ENCODE results near the gene SLC12A9.
"Not testable (repeated sequence)": the region's sequence is repeated elsewhere in the genome, so short reads cannot be mapped to it uniquely, and the experiment has no call there.

SLC12A9 gene, protein sequence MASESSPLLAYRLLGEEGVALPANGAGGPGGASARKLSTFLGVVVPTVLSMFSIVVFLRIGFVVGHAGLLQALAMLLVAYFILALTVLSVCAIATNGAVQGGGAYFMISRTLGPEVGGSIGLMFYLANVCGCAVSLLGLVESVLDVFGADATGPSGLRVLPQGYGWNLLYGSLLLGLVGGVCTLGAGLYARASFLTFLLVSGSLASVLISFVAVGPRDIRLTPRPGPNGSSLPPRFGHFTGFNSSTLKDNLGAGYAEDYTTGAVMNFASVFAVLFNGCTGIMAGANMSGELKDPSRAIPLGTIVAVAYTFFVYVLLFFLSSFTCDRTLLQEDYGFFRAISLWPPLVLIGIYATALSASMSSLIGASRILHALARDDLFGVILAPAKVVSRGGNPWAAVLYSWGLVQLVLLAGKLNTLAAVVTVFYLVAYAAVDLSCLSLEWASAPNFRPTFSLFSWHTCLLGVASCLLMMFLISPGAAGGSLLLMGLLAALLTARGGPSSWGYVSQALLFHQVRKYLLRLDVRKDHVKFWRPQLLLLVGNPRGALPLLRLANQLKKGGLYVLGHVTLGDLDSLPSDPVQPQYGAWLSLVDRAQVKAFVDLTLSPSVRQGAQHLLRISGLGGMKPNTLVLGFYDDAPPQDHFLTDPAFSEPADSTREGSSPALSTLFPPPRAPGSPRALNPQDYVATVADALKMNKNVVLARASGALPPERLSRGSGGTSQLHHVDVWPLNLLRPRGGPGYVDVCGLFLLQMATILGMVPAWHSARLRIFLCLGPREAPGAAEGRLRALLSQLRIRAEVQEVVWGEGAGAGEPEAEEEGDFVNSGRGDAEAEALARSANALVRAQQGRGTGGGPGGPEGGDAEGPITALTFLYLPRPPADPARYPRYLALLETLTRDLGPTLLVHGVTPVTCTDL

DNA sequence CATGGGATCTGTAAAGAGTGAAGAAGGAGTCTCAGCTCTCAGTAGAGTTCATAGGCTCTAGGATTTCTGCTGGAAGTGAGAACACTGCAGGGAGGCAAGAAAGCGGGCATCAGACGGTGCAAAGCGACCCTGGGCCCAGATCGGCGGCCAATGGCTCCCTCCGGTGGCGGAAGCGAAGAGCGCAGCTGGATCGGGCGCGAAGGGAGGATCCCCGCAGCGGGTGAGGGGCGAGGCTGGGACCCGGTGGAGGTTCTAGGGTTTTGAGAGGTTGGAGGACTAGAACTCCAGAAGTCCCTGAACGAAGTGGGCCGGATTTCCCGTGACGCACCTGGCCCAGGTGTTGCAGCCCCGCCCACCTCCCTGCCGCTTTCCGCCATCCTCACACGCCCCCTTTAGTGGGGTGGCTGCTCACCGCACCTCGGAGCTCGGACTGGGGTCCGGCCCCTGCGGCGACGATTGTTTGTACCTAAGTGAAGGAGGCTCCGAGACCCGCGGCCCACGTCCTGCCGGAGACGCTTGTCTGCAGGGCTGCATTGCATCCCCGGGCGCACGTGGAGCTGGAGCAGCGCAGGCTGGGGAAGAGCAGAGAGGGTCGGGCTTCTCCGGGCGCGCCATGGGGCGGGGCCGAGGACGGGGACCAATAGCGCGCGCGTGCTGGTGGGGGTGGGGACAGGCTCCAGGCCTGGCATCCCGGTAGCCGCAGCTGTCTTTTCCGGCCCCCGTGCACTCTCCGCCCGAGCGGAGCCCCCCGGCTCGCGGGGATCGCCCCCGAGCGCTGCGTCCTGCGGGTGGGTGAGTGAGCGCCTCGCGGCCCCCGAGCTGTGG is at the start of gene SLC12A9:
TSS of gene SLC12A9 (plus strand) at position 666 of the 825 bp plus-strand sequence. CDS start 1,485 bp downstream, outside the sequence.
- H3K4me3 ChIP-seq (ENCODE audit: low read depth, low read length) = peak within 1 kb of the TSS; percentile 82
- TF ChIP-seq, protein P1, sequence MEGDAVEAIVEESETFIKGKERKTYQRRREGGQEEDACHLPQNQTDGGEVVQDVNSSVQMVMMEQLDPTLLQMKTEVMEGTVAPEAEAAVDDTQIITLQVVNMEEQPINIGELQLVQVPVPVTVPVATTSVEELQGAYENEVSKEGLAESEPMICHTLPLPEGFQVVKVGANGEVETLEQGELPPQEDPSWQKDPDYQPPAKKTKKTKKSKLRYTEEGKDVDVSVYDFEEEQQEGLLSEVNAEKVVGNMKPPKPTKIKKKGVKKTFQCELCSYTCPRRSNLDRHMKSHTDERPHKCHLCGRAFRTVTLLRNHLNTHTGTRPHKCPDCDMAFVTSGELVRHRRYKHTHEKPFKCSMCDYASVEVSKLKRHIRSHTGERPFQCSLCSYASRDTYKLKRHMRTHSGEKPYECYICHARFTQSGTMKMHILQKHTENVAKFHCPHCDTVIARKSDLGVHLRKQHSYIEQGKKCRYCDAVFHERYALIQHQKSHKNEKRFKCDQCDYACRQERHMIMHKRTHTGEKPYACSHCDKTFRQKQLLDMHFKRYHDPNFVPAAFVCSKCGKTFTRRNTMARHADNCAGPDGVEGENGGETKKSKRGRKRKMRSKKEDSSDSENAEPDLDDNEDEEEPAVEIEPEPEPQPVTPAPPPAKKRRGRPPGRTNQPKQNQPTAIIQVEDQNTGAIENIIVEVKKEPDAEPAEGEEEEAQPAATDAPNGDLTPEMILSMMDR (IDR thresholded peaks at IDR 0.05; ENCODE audit: borderline replicate concordance, insufficient read depth, low read depth, low read length) = peak; percentile 89

DNA sequence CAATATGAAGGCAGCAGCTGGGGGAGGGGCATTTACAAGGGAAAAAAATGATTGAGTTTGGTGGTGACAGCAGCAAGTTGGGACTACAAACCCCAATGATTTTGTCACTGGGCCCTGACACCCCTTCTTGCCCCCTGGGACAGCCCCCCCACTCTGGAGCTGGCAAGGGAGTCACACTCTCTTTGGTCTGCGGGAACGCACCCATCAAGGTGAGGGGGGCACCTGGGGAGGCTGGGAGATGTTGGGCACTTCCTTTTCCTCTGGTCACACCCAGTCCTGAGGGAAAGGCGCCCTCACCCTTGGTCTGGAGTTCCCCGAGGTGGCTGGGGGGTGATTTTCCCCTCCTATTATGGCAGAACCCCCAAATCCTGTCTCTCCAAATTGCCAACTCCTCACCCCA is 49.6 kb upstream of the SLC12A9 start:
- peak overlapping the region; percentile 45 for H3K4me3 ChIP-seq (ENCODE audit: low read depth, low read length)
- TF ChIP-seq, protein P1 (IDR thresholded peaks at IDR 0.05; ENCODE audit: borderline replicate concordance, insufficient read depth, low read depth, low read length) = no peak

DNA sequence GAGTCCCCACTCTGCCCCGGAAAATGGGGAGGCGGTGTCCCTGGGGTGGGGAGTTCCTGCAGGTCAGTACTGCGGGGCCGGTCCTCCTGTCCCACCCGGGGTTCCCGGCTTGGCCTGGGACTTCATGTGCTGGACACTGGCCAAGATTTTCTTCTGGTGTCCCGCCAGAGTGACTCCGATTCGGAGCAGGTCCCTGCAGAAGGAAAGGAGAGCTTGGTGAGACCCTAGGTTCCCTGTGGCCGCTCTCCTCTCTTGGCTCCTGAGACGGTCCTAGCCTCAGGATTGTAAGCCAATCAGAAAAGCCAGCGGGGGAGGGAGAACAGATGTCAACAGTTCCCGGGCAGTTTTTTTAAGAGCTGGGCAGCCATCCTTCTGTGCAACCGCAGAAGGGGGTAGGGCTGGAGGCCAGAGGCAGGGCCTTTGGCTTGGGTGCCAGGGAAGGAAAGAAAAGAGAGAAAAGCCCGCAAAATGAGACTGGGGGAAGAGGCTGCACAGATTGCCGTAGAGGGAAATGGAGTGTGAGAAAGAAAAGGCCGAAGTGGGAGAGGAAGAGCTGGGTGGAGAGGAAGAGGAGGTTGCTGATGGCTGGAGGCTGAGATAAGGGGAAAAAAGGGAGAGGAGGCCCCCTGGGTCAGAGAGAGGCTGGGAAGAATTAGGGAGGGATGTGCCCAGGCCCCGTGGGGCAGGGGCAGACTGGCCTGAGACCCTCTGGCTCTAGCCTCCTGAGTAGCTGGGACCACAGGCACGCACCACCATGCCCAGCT is 48.9 kb upstream of the SLC12A9 start:
- TF ChIP-seq, protein P1 (IDR thresholded peaks at IDR 0.05; ENCODE audit: borderline replicate concordance, insufficient read depth, low read depth, low read length) = no peak
- peak overlapping the region; percentile 45 for H3K4me3 ChIP-seq (ENCODE audit: low read depth, low read length)

DNA sequence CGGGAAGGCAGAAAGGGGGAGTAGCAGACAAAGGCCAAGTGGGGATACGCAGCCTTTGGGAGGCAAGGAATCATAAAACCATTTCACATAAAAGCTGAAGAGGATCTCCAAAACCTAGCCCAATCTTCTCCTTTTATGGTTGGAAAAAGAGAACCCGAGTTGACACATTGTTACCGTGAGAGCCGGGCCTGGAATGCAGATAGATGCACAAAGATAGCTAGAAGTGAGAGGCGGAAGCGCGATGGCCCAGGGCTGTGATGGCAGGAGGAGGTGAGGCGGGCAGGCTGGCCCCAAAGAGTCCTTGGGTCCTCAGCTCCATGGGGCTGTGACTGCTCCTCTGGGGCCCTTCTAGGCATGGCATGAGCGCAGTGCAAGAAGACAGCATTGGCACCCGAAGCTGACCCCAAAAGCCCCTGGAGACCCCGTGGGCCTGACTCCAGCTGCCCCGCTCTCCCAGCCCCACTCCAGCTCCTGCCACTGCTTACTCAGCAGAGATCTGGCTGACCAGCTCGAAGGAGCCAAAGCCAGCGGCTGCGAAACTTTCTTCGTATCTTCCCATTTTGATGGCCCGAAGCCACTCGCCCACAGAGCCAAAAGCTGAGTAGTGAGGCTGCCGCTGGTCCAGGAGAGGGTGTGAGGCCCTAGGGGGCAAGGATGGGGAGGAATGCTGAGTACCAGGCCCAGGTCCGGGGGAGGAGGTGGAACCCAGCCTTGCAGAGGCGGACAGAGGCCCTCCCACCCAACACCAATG is 47.7 kb upstream of the SLC12A9 start:
- H3K4me3 ChIP-seq (ENCODE audit: low read depth, low read length) = no peak overlapping the region
- TF ChIP-seq, protein P1 (IDR thresholded peaks at IDR 0.05; ENCODE audit: borderline replicate concordance, insufficient read depth, low read depth, low read length) = no peak

DNA sequence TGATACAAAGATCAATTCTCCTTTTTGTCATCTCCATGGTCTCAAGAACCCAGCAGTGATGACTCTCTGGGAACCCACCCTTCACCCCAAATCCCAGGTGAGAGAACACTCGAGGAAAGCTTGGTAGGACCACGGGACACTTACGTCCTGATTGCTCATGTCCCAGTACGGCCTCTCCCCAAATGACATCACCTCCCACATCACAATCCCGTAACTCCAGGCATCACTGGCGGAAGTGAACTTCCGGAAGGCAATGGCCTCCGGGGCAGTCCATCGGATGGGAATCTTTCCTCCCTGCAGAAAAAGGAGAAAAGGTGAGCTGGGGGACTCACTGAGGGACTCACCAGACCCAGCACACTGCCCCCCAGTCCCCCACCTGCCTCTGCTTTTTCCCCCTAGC is 46.2 kb upstream of the SLC12A9 start:
- H3K4me3 ChIP-seq (ENCODE audit: low read depth, low read length) = no peak overlapping the region
- TF ChIP-seq, protein P1 (IDR thresholded peaks at IDR 0.05; ENCODE audit: borderline replicate concordance, insufficient read depth, low read depth, low read length) = no peak

DNA sequence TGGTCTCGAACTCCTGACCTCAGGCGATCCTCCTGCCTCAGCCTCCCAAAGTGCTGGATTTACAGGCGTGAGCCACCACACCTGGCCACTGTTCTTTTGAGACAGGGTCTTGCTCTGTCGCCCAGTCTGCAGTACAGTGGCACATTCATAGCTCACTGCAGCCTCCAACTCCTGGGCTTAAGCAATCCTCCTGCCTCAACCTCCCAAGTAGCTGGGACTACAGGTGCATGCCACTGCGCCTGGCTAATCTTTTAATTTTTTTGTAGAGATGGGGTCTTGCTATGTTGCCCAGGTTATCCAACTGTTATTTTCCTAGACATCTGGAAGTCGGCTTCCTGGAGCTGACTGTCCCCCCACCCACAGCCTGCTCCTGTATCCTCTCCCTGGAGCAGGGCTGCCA is 45.6 kb upstream of the SLC12A9 start:
- H3K4me3 ChIP-seq (ENCODE audit: low read depth, low read length) = not testable (repeated sequence)
